SH-SY5Y (cell line): ENCODE results near the gene LRRC8C.

Experiments
- GATA2 ChIP-seq: IDR thresholded peaks from 2 replicates; pipeline ENCODE4 v1.6.1; 2011; ENCODE audit warnings: mild to moderate bottlenecking, low read depth, low read length
- GATA3 ChIP-seq: IDR thresholded peaks from 2 replicates; pipeline ENCODE4 v1.6.1; 2011; ENCODE audit warnings: low read depth, mild to moderate bottlenecking, low read length, moderate library complexity

Gene LRRC8C

DNA sequence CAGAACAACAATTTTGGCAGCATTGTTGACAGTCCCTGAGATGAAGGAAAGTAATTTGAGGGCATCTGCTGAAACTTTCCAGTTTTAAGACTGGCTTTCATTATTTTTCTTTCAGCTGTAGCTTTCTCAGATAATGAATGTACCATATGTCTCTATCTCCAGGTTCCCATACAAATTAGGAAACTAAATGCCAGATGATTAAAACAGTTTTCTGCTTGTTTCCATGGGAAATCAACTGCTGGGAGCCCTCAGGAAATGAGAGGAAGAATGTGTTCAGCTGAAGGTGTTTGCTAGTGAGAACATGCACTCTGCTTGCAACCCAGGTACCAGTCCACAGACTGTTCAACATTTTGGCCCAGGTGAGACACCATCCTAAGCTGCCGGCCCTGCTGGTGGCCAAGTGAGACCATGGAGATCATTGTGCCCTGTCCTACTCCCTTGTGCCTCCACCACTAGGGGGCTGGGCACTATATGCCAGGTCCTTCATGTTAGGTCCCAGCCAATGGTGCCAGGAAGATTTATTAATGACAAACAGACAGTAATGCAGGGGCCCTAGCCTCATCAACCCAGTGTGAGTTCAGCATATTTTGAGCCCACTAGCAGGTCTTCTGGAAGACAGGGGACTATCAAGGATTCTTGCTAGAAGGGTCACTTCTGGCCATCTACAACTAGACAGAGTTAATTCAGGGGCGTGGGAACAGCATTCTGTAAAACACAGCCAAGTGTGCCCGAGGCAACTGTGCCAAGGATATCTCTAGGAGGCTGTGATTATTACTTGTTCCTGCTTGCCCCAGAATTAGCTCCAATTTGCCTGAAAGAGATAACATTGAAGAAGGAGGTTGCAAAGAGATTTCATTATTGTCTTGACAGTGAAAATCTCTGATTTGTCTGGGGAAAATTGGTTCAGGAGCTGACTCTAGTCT lies 17.0 kb upstream of the LRRC8C start:
- TF ChIP-seq GATA3 (no peak), GATA2 (no peak)

DNA sequence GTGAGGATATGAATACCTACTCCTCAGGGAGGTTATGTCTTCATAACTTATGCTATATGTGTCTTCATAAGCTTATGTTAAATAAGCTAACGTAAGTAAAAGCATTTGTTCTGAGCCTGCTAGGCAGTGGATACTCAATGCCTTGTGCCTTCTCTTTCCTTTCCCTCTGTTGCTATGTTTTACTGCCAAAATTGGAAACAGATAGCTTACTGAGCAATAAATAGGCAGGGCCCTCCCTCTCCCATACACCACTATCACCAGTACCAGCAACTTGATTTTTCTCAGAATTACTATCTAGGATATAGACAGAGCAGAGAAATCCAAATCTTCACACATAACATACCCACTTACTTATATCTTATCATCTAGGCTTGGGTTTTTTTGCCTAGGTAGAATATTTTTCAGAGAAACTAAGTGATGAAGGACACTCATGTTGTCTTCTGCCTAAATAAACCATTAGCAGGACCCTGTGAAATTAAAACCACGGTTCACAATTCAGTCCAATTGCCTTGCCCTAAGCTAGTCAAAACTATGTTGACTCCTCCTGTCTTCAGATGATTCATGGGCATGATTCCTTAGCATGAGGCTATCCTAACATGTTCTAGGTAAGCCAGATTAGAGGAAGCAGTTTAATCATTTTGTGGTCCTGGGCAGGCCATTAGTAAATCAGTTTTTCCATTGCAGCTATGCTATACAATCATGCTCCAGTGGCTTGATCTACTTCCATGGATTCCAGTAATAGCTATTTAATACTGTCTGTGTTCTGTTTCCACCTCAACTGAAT lies 15.9 kb upstream of the LRRC8C start:
- TF ChIP-seq GATA2 = no peak
- TF ChIP-seq GATA3 = no peak

DNA sequence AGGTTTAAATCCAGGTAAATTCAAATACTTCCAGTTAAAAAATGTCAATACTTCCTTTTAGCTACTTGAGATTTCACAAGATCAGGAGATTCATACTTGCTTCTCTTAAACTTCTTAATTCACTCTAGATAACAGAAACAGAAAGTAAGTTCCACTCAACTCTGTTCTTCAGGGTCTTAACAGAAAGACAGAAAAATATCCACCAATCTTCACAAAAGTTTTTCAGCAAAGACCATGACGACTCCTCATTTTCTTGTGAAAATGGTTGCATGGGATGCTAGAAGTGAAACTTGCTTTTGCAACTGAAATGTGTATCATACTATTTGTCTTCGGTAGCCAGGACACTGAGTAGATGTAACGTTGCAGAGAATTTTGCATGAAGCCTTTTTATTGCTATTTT lies 12.3 kb upstream of the LRRC8C start:
- TF ChIP-seq GATA3 (no peak), GATA2 (no peak)

DNA sequence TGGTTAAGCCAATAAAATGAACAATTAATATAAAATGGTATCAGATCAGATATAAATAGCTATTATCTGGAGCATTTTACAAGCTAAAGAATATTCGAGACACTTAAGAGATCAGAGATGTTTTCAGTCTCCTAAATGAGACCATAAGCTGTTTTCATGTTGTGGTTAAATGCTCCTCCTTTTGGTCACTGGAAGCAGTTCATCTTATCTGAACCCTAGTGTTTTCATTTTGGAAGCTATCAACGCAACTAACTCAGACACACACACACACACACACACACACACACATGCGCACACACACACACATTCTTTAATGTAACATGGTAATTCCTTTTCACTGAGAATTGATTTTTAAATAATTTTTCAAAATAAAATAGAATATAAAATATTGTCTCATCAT lies 10.0 kb upstream of the LRRC8C start:
- no peak for TF ChIP-seq GATA2
- no peak for TF ChIP-seq GATA3

GRCh38 chr1:89624314-89624713 lies 8.6 kb upstream of the LRRC8C start:
- TF ChIP-seq GATA3 = no peak
- no peak for TF ChIP-seq GATA2

DNA sequence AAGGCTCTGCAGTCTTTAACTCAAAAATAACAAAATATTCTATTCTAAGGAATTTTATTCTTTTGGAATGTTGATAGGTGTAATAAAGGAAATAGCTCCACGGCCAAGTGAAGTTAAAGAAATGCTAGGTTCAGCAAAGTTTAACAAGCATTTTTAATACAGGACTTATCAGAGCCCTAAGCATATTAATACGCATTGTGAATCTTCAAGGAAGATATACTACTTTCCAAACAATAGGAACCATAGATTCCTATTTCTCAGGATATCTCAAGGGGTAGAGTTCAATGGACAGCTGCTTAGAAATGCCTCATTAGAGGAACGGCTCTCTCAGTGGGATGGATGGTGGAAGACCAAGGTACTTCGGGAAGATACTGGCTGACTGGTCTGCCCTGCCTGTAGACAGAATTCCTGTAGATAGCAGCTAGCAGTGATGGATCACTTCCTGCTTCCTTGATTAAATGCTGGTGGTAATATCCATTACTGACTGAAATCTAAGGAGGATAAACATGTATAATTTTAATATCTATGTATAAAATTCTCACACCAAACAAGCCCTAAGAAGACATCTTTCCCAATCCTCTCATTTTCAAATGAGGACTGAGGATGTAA lies 8.1 kb upstream of the LRRC8C start:
- no peak for TF ChIP-seq GATA2

- TF ChIP-seq GATA2 (no peak), GATA3 (no peak)
These were observed 5.3 kb upstream of the LRRC8C start for GRCh38 chr1:89627596-89627962.

GRCh38 chr1:89629146-89629545 lies 3.8 kb upstream of the LRRC8C start:
- no peak for TF ChIP-seq GATA2
- no peak for TF ChIP-seq GATA3

GRCh38 chr1:89630048-89630447 lies 2.9 kb upstream of the LRRC8C start:
- no peak for TF ChIP-seq GATA2
- no peak for TF ChIP-seq GATA3

DNA sequence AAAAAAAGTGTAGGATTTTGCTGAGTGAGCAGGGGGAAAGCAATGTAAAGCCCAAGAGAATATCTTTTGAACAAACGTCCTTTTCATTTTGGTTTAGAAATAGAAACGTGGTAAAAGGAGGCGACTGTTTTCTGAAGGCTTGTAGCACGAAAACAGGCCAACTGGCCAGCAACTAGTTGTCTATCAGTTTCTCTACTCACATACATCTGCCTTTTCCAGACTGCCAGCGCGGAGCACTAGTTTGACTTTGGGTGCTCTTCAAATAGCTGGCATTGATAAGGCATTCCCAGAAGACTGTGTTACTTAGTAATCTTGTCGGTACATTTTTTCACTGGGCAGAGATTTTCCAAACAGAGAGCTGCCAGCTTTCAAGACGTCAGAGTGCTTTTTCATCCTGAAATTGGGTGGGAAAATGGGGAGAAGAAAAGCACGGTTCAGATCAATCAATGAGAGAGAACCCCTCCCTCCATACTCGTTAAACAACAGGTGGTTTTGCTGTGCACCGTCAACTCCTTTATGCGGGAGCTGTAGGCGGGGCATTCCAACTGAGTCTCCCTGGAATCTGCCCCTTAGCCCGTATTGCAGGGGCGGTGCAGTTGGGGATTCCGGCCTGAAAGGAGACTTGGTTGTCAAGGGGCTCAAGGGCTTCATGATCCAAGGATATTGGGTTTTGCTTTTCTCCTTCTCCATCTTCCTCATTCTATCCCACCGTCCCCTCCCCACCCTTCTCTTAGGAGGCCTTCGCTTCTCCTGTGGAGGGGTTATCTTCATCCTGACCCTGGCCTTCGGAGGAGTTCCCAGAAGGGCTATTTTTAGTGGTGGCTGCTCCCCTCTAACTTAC lies 884 bp upstream of the LRRC8C start:
- TF ChIP-seq GATA2 = no peak
- TF ChIP-seq GATA3 = no peak

GRCh38 chr1:89633248-89633799 lies 404 bp downstream of the LRRC8C start:
- TF ChIP-seq GATA2 = no peak
- no peak for TF ChIP-seq GATA3

DNA sequence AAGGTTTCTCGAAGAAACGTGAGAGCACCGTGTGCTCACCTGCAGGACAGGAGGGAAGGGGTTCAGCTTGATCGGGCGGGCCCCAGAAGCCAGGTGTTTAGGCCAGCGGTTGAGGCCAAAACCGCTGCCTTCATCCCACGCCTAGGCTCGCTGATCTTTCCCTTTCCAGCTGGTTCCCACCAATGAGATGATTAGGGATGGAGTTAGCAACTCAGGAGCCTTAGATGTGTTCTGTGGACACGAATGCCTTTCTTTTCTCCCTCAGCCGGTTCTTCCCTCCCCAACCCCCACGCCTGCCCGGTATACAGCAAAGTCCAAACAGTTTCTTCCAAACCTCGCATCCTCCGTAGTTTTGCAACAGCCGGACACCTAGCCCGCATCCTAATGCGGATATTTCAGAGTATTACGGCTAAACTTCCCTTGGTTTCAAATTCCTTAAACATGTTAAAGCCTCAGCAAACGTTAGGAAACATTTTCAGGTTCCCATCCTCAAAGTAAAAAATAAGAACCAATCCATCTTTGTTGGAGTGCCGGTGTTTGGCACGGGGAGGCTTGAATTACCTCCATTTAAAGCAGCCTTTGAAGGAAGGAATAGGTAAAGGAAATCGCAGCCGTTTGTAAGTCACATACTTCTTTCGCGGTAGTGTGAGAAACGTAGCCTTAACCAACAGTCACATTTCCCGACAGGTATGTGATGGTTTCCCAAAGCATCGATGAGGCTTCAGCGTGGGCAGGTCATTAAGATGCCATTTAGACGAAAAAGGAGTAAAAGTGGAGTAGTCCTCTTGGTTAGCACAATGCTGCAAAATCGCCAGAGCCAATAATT lies 1.1 kb downstream of the LRRC8C start:
- no peak for TF ChIP-seq GATA2
- TF ChIP-seq GATA3 = no peak
